Stimulated activated CD4-positive, alpha-beta T cell treated with anti-CD3 and anti-CD28 coated beads, Interleukin-12 subunit alpha, Interleukin-12 subunit beta, amount 100 ng/mL, for 4 hours (primary cell): Measurements from ENCODE around the gene CROCC2.

Experiments
- DNase-seq: peaks from one replicate; pipeline ENCODE4 v3.0.0-alpha.2; 2020

Gene CROCC2

GRCh38 chr2:240893363-240893844, 12.7 kb upstream of the CROCC2 start:
- DNase-seq = peak; percentile 62

GRCh38 chr2:240894006-240894405, 12.1 kb upstream of the CROCC2 start:
- DNase-seq = no peak

- no peak for DNase-seq
Observed at GRCh38 chr2:240894836-240895558, 11.1 kb upstream of the CROCC2 start.

GRCh38 chr2:240895656-240896388, 10.3 kb upstream of the CROCC2 start, which contains the start of gene MAB21L4:
Gene MAB21L4, minus strand, starts transcription at chr2:240896156. Its CDS starts 159 bp downstream, at chr2:240895997.
- DNase-seq = no peak

GRCh38 chr2:240896394-240896793, 9.7 kb upstream of the CROCC2 start:
- DNase-seq = no peak

GRCh38 chr2:240896871-240897692, 9.1 kb upstream of the CROCC2 start:
- no peak for DNase-seq

- no peak for DNase-seq
Observed at GRCh38 chr2:240898108-240898730, 7.9 kb upstream of the CROCC2 start.

- no peak for DNase-seq
Observed at GRCh38 chr2:240898731-240899467, 7.2 kb upstream of the CROCC2 start.

- DNase-seq = no peak
Observed at GRCh38 chr2:240899468-240899865, 6.7 kb upstream of the CROCC2 start.

- DNase-seq = no peak
Observed at GRCh38 chr2:240900141-240900860, 5.8 kb upstream of the CROCC2 start.

GRCh38 chr2:240901986-240902614, 4.0 kb upstream of the CROCC2 start:
- DNase-seq = no peak

- DNase-seq = no peak
Observed at GRCh38 chr2:240902615-240903041, 3.5 kb upstream of the CROCC2 start.

GRCh38 chr2:240903191-240904060, 2.7 kb upstream of the CROCC2 start:
- no peak for DNase-seq

GRCh38 chr2:240904216-240905175, 1.6 kb upstream of the CROCC2 start:
- DNase-seq = no peak

- no peak for DNase-seq
Observed at GRCh38 chr2:240905176-240905781, 857 bp upstream of the CROCC2 start.

GRCh38 chr2:240906911-240907590, 915 bp downstream of the CROCC2 start:
- DNase-seq = no peak

- no peak for DNase-seq
Observed at GRCh38 chr2:240909216-240909974, 3.3 kb downstream of the CROCC2 start.
